GM04504 (cell line): ENCODE data around the gene HOXA6.
A peak's percentile ranks its signal among the peaks of the same experiment; 100 is the strongest.

Experiments used
- DNase-seq: peaks from one replicate; pipeline ENCODE4 v3.0.0-alpha.2; 2012; ENCODE audit warnings: low read depth

The HOXA6 gene

DNA sequence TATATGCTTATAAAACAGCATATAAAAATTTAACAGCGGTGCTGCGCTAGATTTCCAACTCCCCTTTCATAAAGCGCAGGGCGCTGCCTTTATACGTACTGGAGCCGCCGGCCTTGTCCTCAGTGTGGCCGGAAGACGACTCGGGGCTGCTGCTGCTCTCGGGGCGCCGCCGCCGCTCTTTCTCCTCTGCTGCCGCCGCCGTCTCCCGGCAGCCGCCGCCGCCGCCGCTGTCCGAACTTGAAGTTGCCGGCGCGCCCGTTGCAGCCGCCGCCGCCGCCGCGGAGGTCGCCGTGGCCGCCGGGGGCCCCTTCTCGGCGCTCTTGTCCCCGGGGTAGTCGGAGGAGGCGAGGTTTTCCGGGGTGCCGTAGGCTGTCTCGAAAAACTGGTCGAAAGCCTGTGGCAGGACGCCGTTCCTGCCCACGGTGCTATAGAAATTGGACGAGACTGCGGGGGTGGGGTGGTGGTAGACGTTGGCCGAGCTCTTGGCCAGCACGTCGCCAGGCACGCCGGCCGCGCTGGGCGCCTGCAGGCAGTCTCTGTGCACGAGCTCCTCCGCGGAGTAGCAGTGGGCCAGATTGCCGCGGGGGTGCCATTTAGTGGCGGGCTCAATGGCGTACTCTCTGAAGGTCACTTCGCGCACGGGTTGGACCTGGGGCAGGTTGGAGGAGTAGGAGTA lies 36.9 kb upstream of the HOXA6 start:
- peak; percentile 8 for DNase-seq

DNA sequence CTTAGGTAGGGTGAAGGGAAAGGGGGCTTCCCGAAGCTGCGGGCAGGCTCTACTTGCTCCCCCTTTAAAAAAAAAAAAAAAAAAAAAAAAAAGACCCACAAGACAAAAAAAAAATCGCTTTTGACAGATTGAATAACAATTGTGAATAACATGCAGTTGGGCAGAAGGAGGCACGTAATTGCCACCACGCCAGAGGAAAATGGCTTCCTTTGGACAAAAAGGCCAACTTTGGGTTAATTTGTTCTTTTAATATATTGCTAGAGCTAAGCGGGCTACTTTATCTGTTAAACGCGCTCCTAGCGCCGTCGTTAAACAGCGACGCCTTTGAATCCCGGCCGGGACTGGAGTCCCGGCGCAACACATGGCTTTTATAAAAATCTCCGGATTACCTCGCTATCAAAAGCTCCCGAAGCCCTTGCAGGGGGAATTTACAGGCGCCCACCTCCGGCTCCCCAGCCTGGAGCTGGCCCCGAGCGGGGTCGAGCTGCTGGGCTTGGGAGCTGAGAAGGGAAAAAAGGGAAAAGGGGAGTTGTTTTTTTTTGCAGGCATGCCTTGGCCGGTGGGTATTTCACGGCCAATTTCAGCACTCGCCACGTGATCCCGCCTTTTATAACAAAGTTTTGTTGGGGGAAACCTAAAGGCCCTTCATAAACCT lies 36.2 kb upstream of the HOXA6 start:
- no peak for DNase-seq

GRCh38 chr7:27182861-27183681 lies 35.5 kb upstream of the HOXA6 start:
- no peak for DNase-seq

DNA sequence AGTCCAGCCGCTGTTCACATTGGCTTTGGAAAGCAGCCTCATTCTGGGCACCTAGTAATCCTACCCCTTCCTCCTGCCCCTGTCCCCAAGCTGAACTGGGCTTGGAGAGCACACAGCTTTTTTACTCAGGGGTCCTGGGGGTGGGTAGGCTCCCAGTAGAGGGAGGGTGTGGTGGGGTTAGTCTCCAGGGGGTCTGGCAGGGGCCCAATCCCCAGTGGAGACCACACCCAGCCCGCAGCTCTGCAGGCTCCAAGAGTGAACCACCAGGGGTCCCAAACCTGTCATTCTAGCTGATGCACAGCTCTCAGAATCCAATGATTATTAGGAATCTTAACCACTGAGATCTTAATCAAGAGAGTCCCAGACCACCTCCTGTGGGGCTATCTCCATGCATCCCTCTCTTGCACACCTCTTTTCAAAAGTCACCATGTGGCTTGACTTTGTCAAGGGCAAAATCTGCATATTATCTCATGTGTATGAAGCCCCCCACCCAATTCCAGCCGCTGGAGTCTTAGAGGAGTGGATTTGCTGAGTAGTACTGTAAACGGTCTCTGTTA lies 34.8 kb upstream of the HOXA6 start:
- no peak for DNase-seq

- DNase-seq, result peak; percentile 30
Observed at GRCh38 chr7:27181795-27182275, 34.3 kb upstream of the HOXA6 start.

- peak; percentile 21 for DNase-seq
Observed at GRCh38 chr7:27180431-27181420, 33.2 kb upstream of the HOXA6 start.

DNA sequence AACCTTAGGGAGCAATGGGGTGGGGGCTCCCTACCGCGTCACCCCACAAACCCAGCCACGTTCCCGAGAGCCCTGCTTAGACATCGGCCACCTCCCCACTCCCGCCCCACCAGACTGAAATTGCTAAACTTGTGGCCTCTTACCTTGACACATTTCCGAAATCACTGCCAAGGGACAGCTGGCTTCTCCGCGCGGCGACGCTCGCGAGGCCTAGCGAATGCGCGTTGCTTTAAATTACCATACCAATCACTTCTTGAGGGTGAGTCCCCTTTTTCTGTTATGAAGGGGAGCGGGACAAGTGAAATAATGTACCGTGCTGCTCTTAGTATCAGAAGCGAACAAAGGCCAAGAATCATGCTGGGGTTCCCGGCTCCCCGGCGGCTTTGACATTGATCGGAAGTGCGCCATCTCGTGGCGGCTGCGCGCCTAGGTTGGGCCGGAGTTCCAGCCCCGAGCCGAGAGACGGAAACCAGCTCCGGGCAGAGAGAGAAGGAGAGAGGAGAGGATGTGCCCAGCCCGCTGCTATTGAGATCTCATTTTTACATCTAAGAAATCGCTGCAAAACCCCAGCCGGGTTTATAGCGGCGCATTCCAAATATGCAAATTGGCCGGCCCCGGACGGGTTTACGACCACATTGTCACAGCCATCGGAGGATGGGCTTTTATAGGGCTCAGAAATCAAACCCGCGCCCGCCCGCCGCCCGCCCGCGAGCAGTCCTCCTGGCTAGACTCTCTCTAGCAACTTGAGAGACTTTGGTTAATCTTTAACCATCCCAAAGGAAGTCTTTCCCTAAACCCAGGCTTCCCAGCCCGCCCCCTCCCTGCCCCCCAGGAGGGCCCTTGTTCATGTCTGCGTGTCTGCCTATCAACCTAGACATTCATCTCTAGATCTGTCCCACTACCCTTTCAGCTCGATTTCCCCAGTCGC lies 32.2 kb upstream of the HOXA6 start:
- DNase-seq, result peak; percentile 82

GRCh38 chr7:27179030-27179429 lies 31.5 kb upstream of the HOXA6 start:
- DNase-seq, result no peak

DNA sequence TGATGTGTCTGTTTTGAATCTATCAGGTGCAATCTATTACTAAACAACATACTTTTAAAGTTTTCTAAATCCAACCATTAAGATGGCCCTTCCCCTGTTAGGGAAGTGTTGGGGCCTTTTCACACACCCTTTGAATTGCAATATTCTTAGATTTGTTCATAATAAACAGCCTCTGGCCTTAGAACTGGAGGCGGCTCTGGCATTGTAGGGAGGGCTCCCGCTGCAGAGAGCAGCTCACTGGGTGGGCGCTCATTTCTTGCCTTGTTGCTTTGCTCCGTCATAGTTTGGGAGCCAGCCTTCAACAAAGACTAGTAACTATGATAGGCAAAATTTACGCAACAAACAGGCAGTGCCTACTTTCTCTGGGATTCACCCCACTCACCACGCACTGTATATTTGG lies 30.8 kb upstream of the HOXA6 start:
- peak; percentile 45 for DNase-seq

DNA sequence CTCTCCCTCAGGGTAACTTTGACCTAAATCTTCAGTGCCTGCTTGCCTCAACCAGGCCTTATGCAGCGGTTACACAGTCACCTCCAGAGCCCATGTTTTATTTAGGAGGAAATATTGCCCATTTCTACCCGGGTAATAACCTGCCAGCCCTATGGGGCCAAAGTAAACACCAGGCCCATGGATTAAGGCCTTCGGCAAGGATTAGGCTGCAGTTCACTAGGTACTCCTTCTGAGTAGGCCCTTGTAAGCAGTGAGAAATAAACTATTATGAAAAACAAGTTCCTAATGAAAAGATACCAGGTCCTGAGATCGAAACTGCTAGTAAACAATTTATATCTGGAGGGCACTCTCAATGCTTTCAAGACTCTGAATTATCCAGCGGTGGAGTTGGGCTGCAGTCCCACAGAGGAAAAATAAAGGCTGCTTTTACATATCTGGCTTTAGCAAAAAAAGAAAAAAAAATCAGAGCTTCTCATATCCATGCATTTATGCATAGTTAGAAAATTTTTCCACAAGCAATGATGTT lies 30.3 kb upstream of the HOXA6 start:
- peak; percentile 12 for DNase-seq

DNA sequence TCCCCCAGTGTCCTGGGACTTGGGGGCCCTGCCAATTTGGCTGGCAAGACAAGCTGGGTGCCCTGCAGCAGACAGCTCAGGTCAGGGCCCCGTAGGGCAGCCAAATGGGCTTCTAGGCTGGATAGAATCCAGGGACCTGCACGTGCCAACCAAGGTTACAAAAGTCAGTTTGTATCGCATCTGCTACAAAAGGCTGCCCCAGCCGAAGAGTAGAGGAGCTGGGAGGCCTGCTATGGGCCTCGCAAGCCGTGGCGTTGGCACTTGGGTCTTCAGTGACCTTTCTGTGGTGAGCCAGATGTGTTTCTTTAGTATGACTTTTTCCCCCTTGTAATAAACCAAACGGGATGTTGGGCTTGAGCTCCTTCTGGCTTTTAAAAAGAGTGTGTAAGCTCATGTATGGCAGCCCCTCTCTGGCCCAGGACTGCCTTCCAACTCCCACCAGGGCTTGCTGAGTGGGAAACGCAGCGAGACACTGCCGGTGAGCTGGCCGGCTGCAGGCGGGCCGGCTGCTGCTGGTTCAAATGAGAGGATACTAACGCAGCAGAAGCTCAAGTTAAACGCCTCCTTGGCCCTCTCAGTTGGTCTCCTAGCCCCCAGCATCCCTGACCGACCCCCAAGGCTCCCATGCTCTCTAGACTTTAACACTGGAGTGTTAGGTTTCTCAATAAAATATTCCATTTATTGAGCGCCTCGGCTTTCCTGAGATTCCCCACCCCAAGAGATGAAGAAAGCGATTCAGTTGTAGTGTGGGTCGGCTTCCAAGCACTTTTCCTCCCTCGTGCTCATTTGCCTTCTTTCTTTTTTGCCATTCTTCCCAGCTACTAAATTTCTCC lies 29.6 kb upstream of the HOXA6 start:
- peak; percentile 19 for DNase-seq

GRCh38 chr7:27176524-27176845 lies 28.9 kb upstream of the HOXA6 start:
- DNase-seq, result no peak

DNA sequence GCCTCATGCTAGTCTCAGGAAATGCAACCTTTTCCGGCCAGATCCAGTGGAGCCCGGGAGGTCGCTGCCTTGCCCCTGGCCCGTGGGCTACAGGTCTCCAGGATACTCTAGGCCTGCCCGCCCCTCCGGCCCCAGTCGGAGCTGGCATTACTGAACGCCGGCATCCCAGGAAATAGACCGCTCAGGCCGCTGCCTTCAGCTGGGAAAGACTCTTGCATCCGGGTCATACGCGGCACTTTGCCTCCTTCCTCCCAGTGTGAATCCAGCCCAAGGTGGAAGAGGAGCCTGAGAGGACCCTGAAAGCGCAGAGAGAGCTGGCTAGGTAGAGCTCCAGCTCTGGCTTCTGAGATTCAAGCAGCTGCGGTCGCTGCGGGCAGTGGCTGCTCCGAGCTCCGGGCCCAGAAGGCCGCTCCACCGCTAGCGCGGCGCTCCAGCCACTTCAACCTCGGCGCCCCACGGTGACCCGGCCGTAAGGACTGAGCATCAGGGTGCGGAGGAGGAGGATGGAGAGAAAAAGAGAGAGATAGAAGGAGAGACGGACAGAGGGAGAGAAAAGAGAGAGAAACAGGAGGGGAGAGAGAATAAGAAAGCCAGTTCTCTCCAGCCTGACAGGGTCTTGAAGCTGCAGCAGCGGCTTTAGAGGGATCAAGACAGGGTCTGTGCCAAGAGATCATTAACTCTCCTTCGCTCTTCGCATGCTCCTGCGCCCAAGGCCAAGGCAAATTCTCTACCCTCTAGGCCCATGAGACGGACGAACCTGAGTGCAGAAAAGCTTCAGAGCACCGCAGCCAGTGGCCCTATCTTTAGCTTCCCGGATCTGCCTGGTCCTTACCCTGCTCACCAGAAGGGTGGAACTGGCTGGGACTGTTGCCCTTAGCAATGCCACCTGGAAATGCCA lies 28.3 kb upstream of the HOXA6 start:
- peak; percentile 37 for DNase-seq

- peak; percentile 66 for DNase-seq
Observed at GRCh38 chr7:27174874-27175625, 27.5 kb upstream of the HOXA6 start.

GRCh38 chr7:27173956-27174873 lies 26.6 kb upstream of the HOXA6 start, which contains the start of gene HOXA10:
Gene HOXA10, minus strand, starts transcription at chr7:27174320. Its CDS starts 14 bp downstream, at chr7:27174306.
- DNase-seq, result peak; percentile 58

DNA sequence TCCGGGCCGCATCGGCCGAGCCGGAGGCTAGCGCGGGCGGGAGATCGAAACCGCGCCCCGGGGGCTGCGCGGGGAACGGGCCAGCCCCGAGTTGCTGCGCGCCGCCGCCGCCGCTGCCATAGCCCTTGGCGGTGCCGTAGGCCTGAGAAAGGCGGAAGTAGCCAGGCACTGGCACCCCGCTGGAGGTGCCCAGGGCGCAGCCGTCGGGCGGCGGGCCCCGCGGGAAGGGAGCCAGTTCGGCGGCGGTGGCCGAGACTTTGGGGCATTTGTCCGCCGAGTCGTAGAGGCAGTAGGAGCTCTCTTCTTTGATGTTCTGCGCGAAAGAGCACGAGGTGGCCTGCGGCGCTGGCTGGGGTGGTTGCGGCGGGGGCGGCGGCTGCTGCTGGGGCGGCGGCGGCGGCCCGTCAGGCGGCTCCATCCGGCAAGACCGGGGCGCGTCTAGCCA lies 26.0 kb upstream of the HOXA6 start:
- DNase-seq, result peak; percentile 4
